Stimulated activated CD8-positive, alpha-beta memory T cell treated with anti-CD3 and anti-CD28 coated beads, Interleukin-12 subunit alpha, Interleukin-12 subunit beta, amount 100 ng/mL, for 24 hours (primary cell): ENCODE data around the gene CXCL6.

Source experiments
- DNase-seq: peaks from one replicate; pipeline ENCODE4 v3.0.0-alpha.2; 2020; ENCODE audit errors: extremely low read depth

The CXCL6 gene

GRCh38 chr4:73868206-73869129 lies 32.0 kb downstream of the CXCL6 start:
- DNase-seq, result no peak

GRCh38 chr4:73869130-73870055 lies 32.9 kb downstream of the CXCL6 start, which contains the start of gene CXCL1:
Gene CXCL1 (plus strand): TSS chr4:73869393. CDS start chr4:73869471, 78 bp downstream.
- no peak for DNase-seq

GRCh38 chr4:73870260-73870659 lies 33.8 kb downstream of the CXCL6 start:
- no peak for DNase-seq

GRCh38 chr4:73870768-73871167 lies 34.3 kb downstream of the CXCL6 start:
- no peak for DNase-seq

GRCh38 chr4:73871511-73872310 lies 35.2 kb downstream of the CXCL6 start:
- no peak for DNase-seq

GRCh38 chr4:73872316-73873108 lies 36.0 kb downstream of the CXCL6 start:
- no peak for DNase-seq

GRCh38 chr4:73874386-73874785 lies 37.9 kb downstream of the CXCL6 start:
- DNase-seq, result no peak

- no peak for DNase-seq
Measured at GRCh38 chr4:73875401-73875800, 38.9 kb downstream of the CXCL6 start.

GRCh38 chr4:73883306-73883705 lies 46.8 kb downstream of the CXCL6 start:
- no peak for DNase-seq

GRCh38 chr4:73885574-73886267 lies 49.2 kb downstream of the CXCL6 start:
- DNase-seq, result no peak
